Smooth muscle cell (in vitro differentiated cells): ENCODE data around the gene PRTN3. TPM values are rescaled to one million over a fixed set of nuclear protein-coding genes. Genes with fewer than 3 reads are reported as not detected.

Experiments
- DNase-seq: peaks from one replicate; lab custom pipeline; 2025; ENCODE audit not compliant: unreplicated experiment; lab: John Stamatoyannopoulos, UW
- H2AFZ ChIP-seq: fragments of 200-600 bp; sonication (generic); 2 replicates; pipeline ENCODE4 v1.6.0; 2016; ENCODE audit warnings: antibody characterized with exemption, low read depth, mild to moderate bottlenecking
- H3F3A ChIP-seq: fragments of 200-600 bp; sonication (generic); 2 replicates; pipeline ENCODE4 v1.6.0; 2017; ENCODE audit warnings: antibody characterized with exemption, low read depth
- H3K27ac ChIP-seq: fragments of 200-600 bp; sonication (generic); 2 replicates; pipeline ENCODE4 v1.5.1; 2016; ENCODE audit warnings: low read depth, mild to moderate bottlenecking
- H3K27me3 ChIP-seq: fragments of 200-600 bp; sonication (generic); 2 replicates; pipeline ENCODE4 v1.6.1; 2016; ENCODE audit warnings: low read depth, mild to moderate bottlenecking
- H3K36me3 ChIP-seq: fragments of 200-600 bp; sonication (generic); 2 replicates; pipeline ENCODE4 v1.5.1; 2016; ENCODE audit warnings: low read depth
- H3K4me1 ChIP-seq: fragments of 200-600 bp; sonication (generic); 2 replicates; pipeline ENCODE4 v1.5.1; 2016; ENCODE audit warnings: low read depth
- H3K4me2 ChIP-seq: fragments of 200-600 bp; sonication (generic); 2 replicates; pipeline ENCODE4 v1.6.0; 2016; ENCODE audit warnings: mild to moderate bottlenecking
- H3K4me3 ChIP-seq: fragments of 200-600 bp; sonication (generic); 2 replicates; pipeline ENCODE4 v1.5.1; 2016; ENCODE audit warnings: mild to moderate bottlenecking
- H3K79me2 ChIP-seq: fragments of 200-600 bp; sonication (generic); 2 replicates; pipeline ENCODE4 v1.6.0; 2016; ENCODE audit warnings: low read depth, mild to moderate bottlenecking
- H3K9ac ChIP-seq: fragments of 200-600 bp; sonication (generic); 2 replicates; pipeline ENCODE4 v1.6.0; 2016; ENCODE audit warnings: low read depth
- H3K9me3 ChIP-seq: fragments of 200-600 bp; sonication (generic); replicated peaks from 2 replicates; pipeline ENCODE4 v1.5.1; 2016; ENCODE audit warnings: low read depth
- H4K20me1 ChIP-seq: fragments of 200-600 bp; sonication (generic); 2 replicates; pipeline ENCODE4 v1.6.0; 2016; ENCODE audit warnings: low read depth
- CTCF ChIP-seq: fragments of 200-600 bp; sonication (generic); IDR thresholded peaks from 2 replicates; pipeline ENCODE4 v1.5.1; 2017; ENCODE audit warnings: borderline replicate concordance, mild to moderate bottlenecking, antibody characterized with exemption; ENCODE audit not compliant: insufficient read depth, poor library complexity, severe bottlenecking
- WGBS: methylation state at CpG from one replicate; pipeline ENCODE4 v1.1.7; 2016; ENCODE audit warnings: low lambda C conversion rate; 5-methylcytosine and 5-hydroxymethylcytosine counted together
- polyA plus RNA-seq: library from polyadenylated mRNA; unstranded; fragments of >200 nt; fragmentation: Nextera tagmentation; extraction: Ambion mirVana; gene quantifications from 2 replicates; pipeline ENCODE4 v1.2.1, GENCODE V29; 2016
- total RNA-seq: library from RNA; depleted of rRNA; stranded (reverse); fragments of >200 nt; gene quantifications from 2 replicates; pipeline ENCODE4 v1.2.3, GENCODE V29; 2014

The PRTN3 gene
- total and polyA plus RNA-seq, 2 experiments from 2014 or later: not detected

- 98% methylated on average over 32 of the region's 33 CpGs for WGBS
- Histone ChIP-seq H4K20me1 (peaks cover 100% of the 10 kb centered on the region), H3K4me3 (no peak overlapping the region), H3K79me2 (peaks cover 100% of the 10 kb centered on the region), H3F3A (peaks cover 29% of the 10 kb centered on the region), H3K9me3 (no peaks in the 10 kb centered on the region), H3K27ac (no peak overlapping the region), H3K9ac (no peak overlapping the region), H3K4me2 (no peak overlapping the region), H2AFZ (no peak overlapping the region), H3K4me1 (peaks cover 20% of the 10 kb centered on the region), H3K27me3 (no peaks in the 10 kb centered on the region), H3K36me3 (peaks cover 13% of the 10 kb centered on the region)
- no peak for DNase-seq
- no peak for TF ChIP-seq CTCF
Observed at GRCh38 chr19:805166-805551, 35.6 kb upstream of the PRTN3 start.

DNA sequence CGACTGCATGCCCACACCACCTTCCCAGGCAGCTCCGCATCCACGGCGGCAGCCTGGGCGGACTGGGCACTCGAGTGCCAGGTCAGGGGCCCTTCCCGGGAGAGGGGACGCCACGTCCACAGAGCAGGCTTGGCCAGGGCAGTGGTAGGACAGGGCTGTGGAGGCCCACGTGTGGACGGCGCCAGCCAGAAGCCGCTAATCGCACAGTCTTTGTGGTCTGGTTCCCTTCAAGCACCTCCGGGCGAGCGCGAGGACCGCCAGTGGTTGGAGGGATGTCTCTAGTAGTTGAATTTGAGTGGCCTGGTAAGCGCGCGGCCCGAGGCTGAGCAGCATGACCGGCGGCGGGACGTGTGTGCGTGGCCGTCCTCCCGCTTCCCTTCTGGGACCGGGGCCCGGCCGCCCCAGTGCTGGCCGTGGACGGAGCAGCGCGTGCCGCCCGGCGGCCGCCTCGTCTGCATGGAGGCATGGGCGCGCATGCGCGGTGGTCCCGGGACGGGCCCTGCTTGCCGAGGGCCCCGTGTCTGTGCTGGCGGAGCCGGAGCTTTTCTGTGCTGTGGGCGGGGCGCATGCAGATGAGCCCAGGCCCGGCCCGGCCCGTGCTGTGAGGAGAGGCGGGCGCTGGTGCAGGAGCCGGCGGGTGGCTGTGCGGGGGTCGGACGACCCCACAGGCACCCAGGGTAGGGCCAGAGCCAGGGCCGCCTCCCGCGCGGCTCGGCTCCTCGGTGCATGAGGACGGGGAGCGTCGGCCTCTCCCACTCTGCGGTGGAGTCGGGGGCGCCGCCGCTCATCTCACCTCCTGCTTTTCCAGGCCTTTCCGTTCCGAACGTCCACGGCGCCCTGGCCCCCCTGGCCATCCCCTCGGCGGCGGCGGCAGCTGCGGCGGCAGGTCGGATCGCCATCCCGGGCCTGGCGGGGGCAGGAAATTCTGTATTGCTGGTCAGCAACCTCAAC lies 34.9 kb upstream of the PRTN3 start:
- Histone ChIP-seq H3F3A (peaks cover 28% of the 10 kb centered on the region), H3K79me2 (peaks cover 93% of the 10 kb centered on the region), H3K36me3 (peaks cover 20% of the 10 kb centered on the region), H3K9me3 (no peaks in the 10 kb centered on the region), H3K4me3 (no peak overlapping the region), H3K4me2 (no peak overlapping the region), H3K27me3 (no peaks in the 10 kb centered on the region), H3K27ac (no peak overlapping the region), H3K9ac (no peak overlapping the region), H4K20me1 (peaks cover 100% of the 10 kb centered on the region), H3K4me1 (peaks cover 13% of the 10 kb centered on the region), H2AFZ (no peak overlapping the region)
- TF ChIP-seq CTCF: no peak
- WGBS: 96% methylated on average over 84 of the region's 93 CpGs
- DNase-seq: no peak

GRCh38 chr19:806815-807421 lies 33.9 kb upstream of the PRTN3 start:
- Histone ChIP-seq H3K4me1 (peaks cover 2% of the 10 kb centered on the region), H3F3A (peaks cover 31% of the 10 kb centered on the region), H3K9ac (no peak overlapping the region), H4K20me1 (peaks cover 100% of the 10 kb centered on the region), H3K27me3 (no peaks in the 10 kb centered on the region), H2AFZ (no peak overlapping the region), H3K4me3 (no peak overlapping the region), H3K9me3 (no peaks in the 10 kb centered on the region), H3K27ac (no peak overlapping the region), H3K79me2 (peaks cover 82% of the 10 kb centered on the region), H3K36me3 (peaks cover 20% of the 10 kb centered on the region), H3K4me2 (no peak overlapping the region)
- WGBS: 96% methylated on average over 34 of the region's 34 CpGs
- no peak for DNase-seq
- no peak for TF ChIP-seq CTCF
